HepG2 (cell line): ENCODE data around the gene WDHD1. TPM values are rescaled to one million over a fixed set of nuclear protein-coding genes. Genes with fewer than 3 reads are reported as not detected.
A peak's percentile ranks its signal among the peaks of the same experiment; 100 is the strongest.

Experiments used
- ATF7-NPFF ChIP-seq: sonication (generic); formaldehyde crosslinking; IDR thresholded peaks from 2 replicates; pipeline ENCODE4 v1.8.1; 2023; ENCODE audit warnings: mild to moderate bottlenecking, low read depth, missing genetic modification reagents, moderate library complexity
- FOSL1 ChIP-seq: sonication (generic); formaldehyde crosslinking; IDR thresholded peaks from 2 replicates; pipeline ENCODE4 v1.9.0; 2021; ENCODE audit warnings: missing genetic modification reagents, borderline replicate concordance
- JDP2 ChIP-seq: sonication (generic); formaldehyde crosslinking; IDR thresholded peaks from 2 replicates; pipeline ENCODE4 v1.8.1; 2022; ENCODE audit warnings: missing genetic modification reagents, borderline replicate concordance
- NFE2L1 ChIP-seq: sonication (generic); formaldehyde crosslinking; IDR thresholded peaks from 2 replicates; pipeline ENCODE4 v1.4.0; 2020; ENCODE audit warnings: missing genetic modification reagents, mild to moderate bottlenecking, borderline replicate concordance
- POLR2AphosphoS5 ChIP-seq: IDR thresholded peaks from 2 replicates; pipeline ENCODE4 v1.6.1; 2012; ENCODE audit warnings: low read depth, low read length
- PRDM4 ChIP-seq: sonication (generic); formaldehyde crosslinking; IDR thresholded peaks from 2 replicates; pipeline ENCODE4 v1.9.0; 2021; ENCODE audit warnings: missing genetic modification reagents, borderline replicate concordance
- RFXANK ChIP-seq: IDR thresholded peaks from 2 replicates; pipeline ENCODE4 v1.6.1; 2016
- SAFB2 ChIP-seq: sonication (generic); formaldehyde crosslinking; IDR thresholded peaks from 2 replicates; pipeline ENCODE4 v1.5.1; 2020; ENCODE audit warnings: missing genetic modification reagents, low read depth, mild to moderate bottlenecking, borderline replicate concordance
- ZBTB38 ChIP-seq: sonication (generic); formaldehyde crosslinking; IDR thresholded peaks from 2 replicates; pipeline ENCODE4 v1.5.1; 2020; ENCODE audit warnings: mild to moderate bottlenecking, missing genetic modification reagents
- ZFAT ChIP-seq: sonication (generic); formaldehyde crosslinking; conservative IDR thresholded peaks from 2 replicates; pipeline ENCODE4 v1.8.1; 2023; ENCODE audit warnings: missing genetic modification reagents, inconsistent platforms
- ZNF101 ChIP-seq: sonication (generic); formaldehyde crosslinking; IDR thresholded peaks from 2 replicates; pipeline ENCODE4 v1.4.0; 2020; ENCODE audit warnings: mild to moderate bottlenecking, low read depth, missing genetic modification reagents, borderline replicate concordance
- ZNF235 ChIP-seq: sonication (generic); formaldehyde crosslinking; IDR thresholded peaks from 2 replicates; pipeline ENCODE4 v1.8.1; 2023; ENCODE audit warnings: mild to moderate bottlenecking, missing genetic modification reagents, borderline replicate concordance
- ZNF264 ChIP-seq: sonication (generic); formaldehyde crosslinking; IDR thresholded peaks from 2 replicates; pipeline ENCODE4 v1.4.0; 2020; ENCODE audit warnings: missing genetic modification reagents
- ZNF280D ChIP-seq: sonication (generic); formaldehyde crosslinking; IDR thresholded peaks from 2 replicates; pipeline ENCODE4 v1.5.1; 2020; ENCODE audit warnings: mild to moderate bottlenecking, missing genetic modification reagents
- ZNF598 ChIP-seq: sonication (generic); formaldehyde crosslinking; IDR thresholded peaks from 2 replicates; pipeline ENCODE4 v1.5.1; 2020; ENCODE audit warnings: mild to moderate bottlenecking, missing genetic modification reagents, borderline replicate concordance
- ZNF780A ChIP-seq: sonication (generic); formaldehyde crosslinking; IDR thresholded peaks from 2 replicates; pipeline ENCODE4 v1.8.0; 2022; ENCODE audit warnings: mild to moderate bottlenecking, missing genetic modification reagents, moderate library complexity
- ZNF790 ChIP-seq: sonication (generic); formaldehyde crosslinking; IDR thresholded peaks from 2 replicates; pipeline ENCODE4 v1.8.0; 2022; ENCODE audit warnings: missing genetic modification reagents, mild to moderate bottlenecking, borderline replicate concordance
- polyA plus RNA-seq, 8 experiments: library from polyadenylated mRNA; depleted of rRNA in 3 of 8; stranded (reverse) in 7 of 8; unstranded in 1 of 8; fragments of >200 nt; fragmentation: Illumina TruSeq in 4 of 8; extraction: Trizol in 4 of 8; gene quantifications; 2 replicates each; pipeline versions ENCODE4 v1.2.1 to v1.2.3, GENCODE V29; 2011 to 2016; ENCODE audit warnings: low read depth in 4 of 8, missing spikeins in 1 of 8, mixed read lengths in 1 of 8; ENCODE audit not compliant: insufficient read depth in 1 of 8
- total RNA-seq, 5 experiments: library from RNA; depleted of rRNA; stranded (reverse); fragments of >200 nt; fragmentation: Illumina TruSeq; extraction: Trizol; gene quantifications; 2 replicates each; pipeline ENCODE4 v1.2.3, GENCODE V29; 2016; ENCODE audit warnings: low read depth in 1 of 5
- TF ChIP-seq, protein P1 (sequence below): sonication (generic); formaldehyde crosslinking; IDR thresholded peaks from 2 replicates; pipeline ENCODE4 v1.9.0; 2021; ENCODE audit warnings: missing genetic modification reagents, mild to moderate bottlenecking, borderline replicate concordance
- TF ChIP-seq, protein P2 (sequence below): sonication (generic); formaldehyde crosslinking; IDR thresholded peaks from 2 replicates; pipeline ENCODE4 v1.5.1; 2020; ENCODE audit warnings: missing genetic modification reagents, mild to moderate bottlenecking, borderline replicate concordance

The WDHD1 gene
- total and polyA plus RNA-seq, 2 of the 13 experiments (the other 11 are each of a cell fraction or from before 2014, with no cell fraction given): 5.5 to 27.5 TPM

DNA sequence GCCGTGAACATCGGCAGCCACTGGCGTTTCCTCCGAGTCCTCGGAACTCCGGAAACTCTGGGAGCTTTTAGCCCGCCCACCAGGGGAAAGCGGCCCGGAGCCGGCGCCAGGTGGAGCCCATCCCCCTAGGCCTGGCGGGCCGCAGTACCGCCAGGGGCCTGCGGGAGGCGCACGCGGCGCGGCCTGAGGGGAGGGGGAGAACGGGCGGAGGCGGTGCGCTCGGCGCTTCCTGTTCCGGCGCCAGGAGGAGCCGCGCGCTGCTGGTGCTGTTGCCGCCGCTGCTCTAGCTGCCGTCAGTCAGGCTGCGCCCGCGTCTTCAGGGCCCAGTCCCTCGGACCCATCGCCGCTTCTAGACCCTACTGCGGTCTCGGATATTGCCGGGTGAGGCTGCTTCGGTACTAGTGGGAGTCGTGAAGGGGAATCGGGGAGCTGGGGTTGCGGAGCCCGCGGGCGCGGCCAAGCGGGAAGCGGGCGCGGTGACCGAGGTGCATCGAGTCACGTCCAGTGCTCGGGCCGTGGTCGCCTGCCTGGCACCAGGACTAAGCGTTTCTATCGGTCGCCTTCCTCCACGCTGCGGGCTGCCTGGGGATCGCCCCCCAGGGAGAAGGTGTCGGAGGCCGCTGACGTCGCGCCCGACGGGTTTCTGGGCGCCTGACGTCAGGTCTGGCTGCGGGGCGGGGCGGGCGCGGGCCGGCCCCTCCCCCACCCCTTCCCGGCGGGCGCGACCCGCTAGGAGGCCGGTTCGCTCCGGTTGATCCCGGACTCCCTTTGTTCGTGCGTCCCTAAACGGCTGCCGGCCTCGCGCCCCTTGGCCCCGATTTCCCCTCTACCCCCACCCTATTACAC, 24.7 kb upstream of the WDHD1 start, which contains the start of gene MAPK1IP1L (continued):
- TF ChIP-seq, protein P1, sequence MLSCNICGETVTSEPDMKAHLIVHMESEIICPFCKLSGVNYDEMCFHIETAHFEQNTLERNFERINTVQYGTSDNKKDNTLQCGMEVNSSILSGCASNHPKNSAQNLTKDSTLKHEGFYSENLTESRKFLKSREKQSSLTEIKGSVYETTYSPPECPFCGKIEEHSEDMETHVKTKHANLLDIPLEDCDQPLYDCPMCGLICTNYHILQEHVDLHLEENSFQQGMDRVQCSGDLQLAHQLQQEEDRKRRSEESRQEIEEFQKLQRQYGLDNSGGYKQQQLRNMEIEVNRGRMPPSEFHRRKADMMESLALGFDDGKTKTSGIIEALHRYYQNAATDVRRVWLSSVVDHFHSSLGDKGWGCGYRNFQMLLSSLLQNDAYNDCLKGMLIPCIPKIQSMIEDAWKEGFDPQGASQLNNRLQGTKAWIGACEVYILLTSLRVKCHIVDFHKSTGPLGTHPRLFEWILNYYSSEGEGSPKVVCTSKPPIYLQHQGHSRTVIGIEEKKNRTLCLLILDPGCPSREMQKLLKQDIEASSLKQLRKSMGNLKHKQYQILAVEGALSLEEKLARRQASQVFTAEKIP (CRISPR knock-in tag): no peak
- peak; percentile 67; the same call in 1 of the 2 replicates for TF ChIP-seq ZNF280D
- peak; percentile 92; the same call in 1 of the 2 replicates for TF ChIP-seq SAFB2 (CRISPR knock-in tag)
- no peak for TF ChIP-seq ZFAT (CRISPR knock-in tag)
- TF ChIP-seq ZNF264: peak; percentile 66
- TF ChIP-seq, protein P2, sequence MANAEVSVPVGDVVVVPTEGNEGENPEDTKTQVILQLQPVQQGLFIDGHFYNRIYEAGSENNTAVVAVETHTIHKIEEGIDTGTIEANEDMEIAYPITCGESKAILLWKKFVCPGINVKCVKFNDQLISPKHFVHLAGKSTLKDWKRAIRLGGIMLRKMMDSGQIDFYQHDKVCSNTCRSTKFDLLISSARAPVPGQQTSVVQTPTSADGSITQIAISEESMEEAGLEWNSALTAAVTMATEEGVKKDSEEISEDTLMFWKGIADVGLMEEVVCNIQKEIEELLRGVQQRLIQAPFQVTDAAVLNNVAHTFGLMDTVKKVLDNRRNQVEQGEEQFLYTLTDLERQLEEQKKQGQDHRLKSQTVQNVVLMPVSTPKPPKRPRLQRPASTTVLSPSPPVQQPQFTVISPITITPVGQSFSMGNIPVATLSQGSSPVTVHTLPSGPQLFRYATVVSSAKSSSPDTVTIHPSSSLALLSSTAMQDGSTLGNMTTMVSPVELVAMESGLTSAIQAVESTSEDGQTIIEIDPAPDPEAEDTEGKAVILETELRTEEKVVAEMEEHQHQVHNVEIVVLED (CRISPR knock-in tag): peak; percentile 81; the same call in 1 of the 2 replicates
- TF ChIP-seq ZNF598 (CRISPR knock-in tag): no peak
- peak; percentile 94 for TF ChIP-seq POLR2AphosphoS5
- no peak for TF ChIP-seq JDP2 (CRISPR knock-in tag)
- 0 out of 2 replicates have a peak, but pooled peaks have one; percentile 72 for TF ChIP-seq PRDM4 (CRISPR knock-in tag)
- peak; percentile 74; the same call in 1 of the 2 replicates for TF ChIP-seq ZNF235 (CRISPR knock-in tag)
- TF ChIP-seq ZNF101 (CRISPR knock-in tag): peak; percentile 86; the same call in 1 of the 2 replicates
- TF ChIP-seq NFE2L1 (CRISPR knock-in tag): no peak
- TF ChIP-seq FOSL1: no peak
- TF ChIP-seq ZBTB38 (CRISPR knock-in tag): 0 out of 2 replicates have a peak, but pooled peaks have one; percentile 20
- TF ChIP-seq ATF7-NPFF (CRISPR knock-in tag): no peak; the same call in 1 of the 2 replicates
- peak; percentile 77 for TF ChIP-seq RFXANK
- no peak for TF ChIP-seq ZNF780A (CRISPR knock-in tag)
- TF ChIP-seq ZNF790 (CRISPR knock-in tag): peak; percentile 45
